ENCODE results near the gene CATSPER3. TPM values are rescaled to one million over a fixed set of nuclear protein-coding genes. Genes with fewer than 3 reads are reported as not detected.

Gene CATSPER3
- total RNA-seq, 1 experiment from 2014 or later, result 0.57 TPM

GRCh38 chr5:135040034-135040332 lies 72.3 kb downstream of the CATSPER3 start:
- Histone ChIP-seq H3F3A (ENCODE audit: insufficient read depth, low read depth) (peaks cover 6% of the 10 kb centered on the region; the same call in 1 of the 2 replicates), H3K79me2 (ENCODE audit: low read depth) (no peaks in the 10 kb centered on the region), H3K27ac (no peak overlapping the region), H3K27me3 (ENCODE audit: insufficient read depth, low read depth) (no peaks in the 10 kb centered on the region), H4K20me1 (ENCODE audit: insufficient read depth) (no peaks in the 10 kb centered on the region), H3K4me1 (replicated peaks; ENCODE audit: insufficient read depth) (peaks cover 5% of the 10 kb centered on the region), H3K36me3 (ENCODE audit: low read depth) (no peaks in the 10 kb centered on the region), H3K4me3 (peak overlapping the region; percentile 56; the same call in 1 of the 2 replicates), H3K9me2 (ENCODE audit: insufficient read depth) (no peaks in the 10 kb centered on the region), H2AFZ (no peak overlapping the region), H3K4me2 (peak overlapping the region; percentile 79; the same call in 1 of the 2 replicates), H3K9me3 (ENCODE audit: insufficient read depth, low read depth) (no peaks in the 10 kb centered on the region)
- DNase-seq, result no peak
- ChIA-PET CTCF (no interaction called here), POLR2A (ENCODE audit: unreplicated experiment) (no interaction called here)
- BruUV-seq (replicated peaks), result no TSS peak
- TF ChIP-seq CTCF (conservative IDR thresholded peaks at IDR 0.05) (no peak), EZH2 (IDR thresholded peaks at IDR 0.05; ENCODE audit: low read depth) (no peak)
- intact Hi-C loops (cut with micrococcal nuclease; ENCODE audit: unreplicated experiment), result no loop called here

GRCh38 chr5:135040333-135041144 lies 72.8 kb downstream of the CATSPER3 start:
- 0 out of 2 replicates have a peak, but pooled peaks cover 6% of the 10 kb centered on the region for H3F3A ChIP-seq (ENCODE audit: insufficient read depth, low read depth)
- H4K20me1 ChIP-seq (ENCODE audit: insufficient read depth), result no peaks in the 10 kb centered on the region
- H3K27ac ChIP-seq, result no peak overlapping the region
- H3K4me3 ChIP-seq, result no peak overlapping the region
- no peak overlapping the region for H2AFZ ChIP-seq
- no peaks in the 10 kb centered on the region for H3K79me2 ChIP-seq (ENCODE audit: low read depth)
- intact Hi-C loops (cut with micrococcal nuclease; ENCODE audit: unreplicated experiment), result no loop called here
- BruUV-seq (replicated peaks), result no TSS peak
- TF ChIP-seq EZH2 (IDR thresholded peaks at IDR 0.05; ENCODE audit: low read depth), result no peak
- TF ChIP-seq CTCF (conservative IDR thresholded peaks at IDR 0.05), result no peak
- ChIA-PET POLR2A (ENCODE audit: unreplicated experiment) (no interaction called here), CTCF (no interaction called here)
- no peaks in the 10 kb centered on the region for H3K9me2 ChIP-seq (ENCODE audit: insufficient read depth)
- H3K36me3 ChIP-seq (ENCODE audit: low read depth), result no peaks in the 10 kb centered on the region
- DNase-seq, result no peak
- H3K4me1 ChIP-seq (replicated peaks; ENCODE audit: insufficient read depth), result no peaks in the 10 kb centered on the region
- no peak overlapping the region for H3K4me2 ChIP-seq
- no peaks in the 10 kb centered on the region for H3K27me3 ChIP-seq (ENCODE audit: insufficient read depth, low read depth)
- H3K9me3 ChIP-seq (ENCODE audit: insufficient read depth, low read depth), result no peaks in the 10 kb centered on the region

- TF ChIP-seq CTCF (conservative IDR thresholded peaks at IDR 0.05), result no peak
- Histone ChIP-seq H2AFZ (no peak overlapping the region), H3K9me3 (ENCODE audit: insufficient read depth, low read depth) (no peaks in the 10 kb centered on the region), H3K9me2 (ENCODE audit: insufficient read depth) (no peaks in the 10 kb centered on the region), H3K27me3 (ENCODE audit: insufficient read depth, low read depth) (no peaks in the 10 kb centered on the region), H3F3A (ENCODE audit: insufficient read depth, low read depth) (0 out of 2 replicates have a peak, but pooled peaks cover 6% of the 10 kb centered on the region), H3K36me3 (ENCODE audit: low read depth) (no peaks in the 10 kb centered on the region), H3K4me3 (no peak overlapping the region), H3K4me1 (replicated peaks; ENCODE audit: insufficient read depth) (peaks cover 2% of the 10 kb centered on the region), H4K20me1 (ENCODE audit: insufficient read depth) (no peaks in the 10 kb centered on the region), H3K4me2 (no peak overlapping the region), H3K79me2 (ENCODE audit: low read depth) (no peaks in the 10 kb centered on the region), H3K27ac (no peak overlapping the region)
- no TSS peak for BruUV-seq (replicated peaks)
- intact Hi-C loops (cut with micrococcal nuclease; ENCODE audit: unreplicated experiment), result no loop called here
- CTCF ChIA-PET, result no interaction called here
- POLR2A ChIA-PET (ENCODE audit: unreplicated experiment), result no interaction called here
- DNase-seq, result no peak
Measured at GRCh38 chr5:135041145-135041587, 73.5 kb downstream of the CATSPER3 start.

All from PC-9 (cell line).